ENCODE data around the gene RNF135.
"Not testable (repeated sequence)": the region's sequence is repeated elsewhere in the genome, so short reads cannot be mapped to it uniquely, and the experiment has no call there.

RNF135 gene

GRCh38 chr17:31002047-31002446 lies 31.2 kb downstream of the RNF135 start:
- DNase-seq (ENCODE audit: low read depth in 2 of 2), result no peak

GRCh38 chr17:31003225-31003866 lies 32.5 kb downstream of the RNF135 start:
- DNase-seq (ENCODE audit: low read depth in 2 of 2), result no peak

- DNase-seq (ENCODE audit: low read depth in 2 of 2), result no peak
Observed at GRCh38 chr17:31004160-31004559, 33.3 kb downstream of the RNF135 start.

- DNase-seq (ENCODE audit: low read depth in 2 of 2), result no peak
Observed at GRCh38 chr17:31007695-31008373, 37.0 kb downstream of the RNF135 start.

- DNase-seq (ENCODE audit: low read depth in 2 of 2), result peak; percentile 8 to 13
Observed at GRCh38 chr17:31008374-31009041, 37.7 kb downstream of the RNF135 start.

- not testable (repeated sequence) for DNase-seq (ENCODE audit: low read depth in 2 of 2)
Observed at GRCh38 chr17:31009042-31009702, 38.3 kb downstream of the RNF135 start.

GRCh38 chr17:31010014-31010413 lies 39.2 kb downstream of the RNF135 start:
- not testable (repeated sequence) for DNase-seq (ENCODE audit: low read depth in 2 of 2)

GRCh38 chr17:31013844-31014243 lies 43.0 kb downstream of the RNF135 start:
- no peak for DNase-seq (ENCODE audit: low read depth in 2 of 2)

GRCh38 chr17:31015639-31016038 lies 44.8 kb downstream of the RNF135 start:
- DNase-seq (ENCODE audit: low read depth in 2 of 2), result no peak

GRCh38 chr17:31019004-31019403 lies 48.2 kb downstream of the RNF135 start:
- no peak for DNase-seq (ENCODE audit: low read depth in 2 of 2)

GRCh38 chr17:31023171-31023570 lies 52.3 kb downstream of the RNF135 start:
- not testable (repeated sequence) for DNase-seq (ENCODE audit: low read depth in 2 of 2)

GRCh38 chr17:31031841-31032240 lies 61.0 kb downstream of the RNF135 start:
- no peak for DNase-seq (ENCODE audit: low read depth in 2 of 2)

GRCh38 chr17:31035611-31036010 lies 64.8 kb downstream of the RNF135 start:
- DNase-seq (ENCODE audit: low read depth in 2 of 2), result not testable (repeated sequence)

GRCh38 chr17:31040837-31041236 lies 70.0 kb downstream of the RNF135 start:
- not testable (repeated sequence) for DNase-seq (ENCODE audit: low read depth in 2 of 2)

GRCh38 chr17:31042378-31042777 lies 71.5 kb downstream of the RNF135 start:
- DNase-seq (ENCODE audit: low read depth in 2 of 2), result not testable (repeated sequence)

GRCh38 chr17:31046856-31047425 lies 76.1 kb downstream of the RNF135 start:
- not testable (repeated sequence) for DNase-seq (ENCODE audit: low read depth in 2 of 2)

- no peak for DNase-seq (ENCODE audit: low read depth in 2 of 2)
Observed at GRCh38 chr17:31048142-31048541, 77.3 kb downstream of the RNF135 start.

GRCh38 chr17:31048780-31049179 lies 77.9 kb downstream of the RNF135 start:
- no peak for DNase-seq (ENCODE audit: low read depth in 2 of 2)
